GM23338 (cell line): ENCODE results near the gene PACSIN1. TPM values are rescaled to one million over a fixed set of nuclear protein-coding genes. Genes with fewer than 3 reads are reported as not detected.

Experiments used
- ATAC-seq: fragments of 200-7000 bp; cut with Tn5 transposase; 3 replicates; pipeline ENCODE4 v1.9.1; 2020
- DNase-seq: peaks from one replicate; pipeline ENCODE4 v3.0.0-alpha.2; 2015; ENCODE audit warnings: low spot score
- H2AFZ ChIP-seq: fragments of 200-600 bp; sonication (generic); 2 replicates; pipeline ENCODE4 v1.8.0; 2016; ENCODE audit warnings: antibody characterized with exemption, mild to moderate bottlenecking, moderate library complexity
- H3F3A ChIP-seq: fragments of 200-600 bp; sonication (generic); replicated peaks from 2 replicates; pipeline ENCODE4 v1.8.0; 2017; ENCODE audit warnings: antibody characterized with exemption, mixed run types, low read depth
- H3K27ac ChIP-seq: fragments of 200-600 bp; sonication (generic); 2 replicates; pipeline ENCODE4 v1.6.1; 2016; ENCODE audit warnings: low read depth
- H3K27me3 ChIP-seq: fragments of 200-600 bp; sonication (generic); 2 replicates; pipeline ENCODE4 v1.8.0; 2016; ENCODE audit warnings: mild to moderate bottlenecking, mixed run types, moderate library complexity; ENCODE audit not compliant: insufficient read depth
- H3K36me3 ChIP-seq: fragments of 200-600 bp; sonication (generic); 2 replicates; pipeline ENCODE4 v1.8.0; 2016; ENCODE audit warnings: mild to moderate bottlenecking; ENCODE audit not compliant: insufficient read depth
- H3K4me1 ChIP-seq: fragments of 200-600 bp; sonication (generic); 2 replicates; pipeline ENCODE4 v1.8.0; 2016; ENCODE audit warnings: mild to moderate bottlenecking, moderate library complexity; ENCODE audit not compliant: insufficient read depth
- H3K4me2 ChIP-seq: fragments of 200-600 bp; sonication (generic); 2 replicates; pipeline ENCODE4 v1.7.1; 2017; ENCODE audit warnings: mixed run types
- H3K4me3 ChIP-seq: fragments of 200-600 bp; sonication (generic); 2 replicates; pipeline ENCODE4 v1.6.1; 2016; ENCODE audit warnings: mixed run types
- H3K79me2 ChIP-seq: fragments of 200-600 bp; sonication (generic); replicated peaks from 2 replicates; pipeline ENCODE4 v1.8.0; 2017; ENCODE audit warnings: mild to moderate bottlenecking; ENCODE audit not compliant: insufficient read depth
- H3K9me2 ChIP-seq: fragments of 200-600 bp; sonication (generic); 2 replicates; pipeline ENCODE4 v1.8.0; 2017; ENCODE audit not compliant: insufficient read depth
- H4K20me1 ChIP-seq: fragments of 200-600 bp; sonication (generic); replicated peaks from 2 replicates; pipeline ENCODE4 v1.8.0; 2017; ENCODE audit warnings: mild to moderate bottlenecking; ENCODE audit not compliant: insufficient read depth
- H3K27ac Mint-ChIP-seq: 2 replicates; pipeline ENCODE4 v1.8.0; 2020; ENCODE audit warnings: inconsistent platforms, mild to moderate bottlenecking, moderate library complexity, mixed read lengths
- H3K27me3 Mint-ChIP-seq: 3 replicates; pipeline ENCODE4 v1.8.0; 2022; ENCODE audit warnings: low read depth, mild to moderate bottlenecking, moderate library complexity, mixed read lengths, inconsistent platforms; ENCODE audit not compliant: insufficient read depth, poor library complexity
- H3K36me3 Mint-ChIP-seq: 3 replicates; pipeline ENCODE4 v1.8.0; 2021; ENCODE audit warnings: low read depth, mild to moderate bottlenecking, inconsistent platforms, moderate library complexity, mixed read lengths
- H3K4me1 Mint-ChIP-seq: 3 replicates; pipeline ENCODE4 v1.8.0; 2020; ENCODE audit warnings: mild to moderate bottlenecking, inconsistent platforms, mixed read lengths
- H3K4me3 Mint-ChIP-seq: 3 replicates; pipeline ENCODE4 v1.8.0; 2021; ENCODE audit warnings: moderate library complexity, mild to moderate bottlenecking, inconsistent platforms, mixed read lengths
- H3K9me3 Mint-ChIP-seq: 3 replicates; pipeline ENCODE4 v1.8.0; 2020; ENCODE audit warnings: moderate library complexity, mild to moderate bottlenecking, inconsistent platforms, mixed read lengths
- CREB1 ChIP-seq: fragments of 250-450 bp; sonication (Bioruptor Pico); IDR thresholded peaks from 2 replicates; pipeline ENCODE4 v1.5.0; 2020; ENCODE audit warnings: low read depth, mild to moderate bottlenecking, moderate library complexity
- CTCF ChIP-seq, 2 experiments: fragments of 200-600 bp in 1 of 2; sonication (generic) in 1 of 2; conservative IDR thresholded peaks; 2 replicates each; pipeline versions ENCODE4 v1.5.1 to v1.6.1; 2016 to 2017; ENCODE audit warnings: antibody characterized with exemption in 2 of 2, low read depth in 2 of 2, mild to moderate bottlenecking in 2 of 2, moderate library complexity in 1 of 2
- ETS1 ChIP-seq: IDR thresholded peaks from 2 replicates; pipeline ENCODE4 v1.6.1; 2016; ENCODE audit warnings: antibody characterized with exemption
- EZH2 ChIP-seq: fragments of 200-600 bp; sonication (generic); IDR thresholded peaks from one replicate; pipeline ENCODE4 v1.8.0; 2017; ENCODE audit warnings: antibody characterized with exemption, mild to moderate bottlenecking, low read depth; ENCODE audit not compliant: unreplicated experiment
- EZH2phosphoT487 ChIP-seq: fragments of 200-600 bp; sonication (generic); IDR thresholded peaks from one replicate; pipeline ENCODE4 v1.8.1; 2018; ENCODE audit warnings: antibody characterized with exemption; ENCODE audit not compliant: unreplicated experiment
- JUNB ChIP-seq: IDR thresholded peaks from one replicate; pipeline ENCODE4 v1.6.1; 2016; ENCODE audit warnings: antibody characterized with exemption; ENCODE audit not compliant: unreplicated experiment
- NANOG ChIP-seq: IDR thresholded peaks from 2 replicates; pipeline ENCODE4 v1.6.1; 2016; ENCODE audit warnings: antibody characterized with exemption, borderline replicate concordance
- POLR2AphosphoS5 ChIP-seq: IDR thresholded peaks from 2 replicates; pipeline ENCODE4 v1.6.1; 2016; ENCODE audit warnings: antibody characterized with exemption, low read depth
- STAT1 ChIP-seq: IDR thresholded peaks from one replicate; pipeline ENCODE4 v1.6.1; 2016; ENCODE audit warnings: antibody characterized with exemption; ENCODE audit not compliant: unreplicated experiment
- ZNF114 ChIP-seq: fragments of 250-450 bp; sonication (Bioruptor Pico); IDR thresholded peaks from 2 replicates; pipeline ENCODE4 v1.5.0; 2020; ENCODE audit warnings: mild to moderate bottlenecking, moderate library complexity
- ZNF331 ChIP-seq: fragments of 250-450 bp; sonication (Bioruptor Pico); IDR thresholded peaks from 2 replicates; pipeline ENCODE4 v1.5.0; 2020; ENCODE audit warnings: low read depth, mild to moderate bottlenecking, moderate library complexity
- polyA plus RNA-seq: library from polyadenylated mRNA; unstranded; fragments of >200 nt; fragmentation: Nextera tagmentation; extraction: Ambion mirVana; gene quantifications from 2 replicates; pipeline ENCODE4 v1.2.1, GENCODE V29; 2016
- total RNA-seq: library from RNA; depleted of rRNA; stranded (reverse); fragments of >200 nt; shearing (Covaris generic); gene quantifications from 2 replicates; pipeline ENCODE4 v1.2.3, GENCODE V29; 2014
- TF ChIP-seq, protein P1 (sequence below): fragments of 250-450 bp; sonication (Bioruptor Pico); IDR thresholded peaks from 2 replicates; pipeline ENCODE4 v1.5.0; 2020; ENCODE audit warnings: mild to moderate bottlenecking, moderate library complexity
- TF ChIP-seq, protein P2 (sequence below): IDR thresholded peaks from one replicate; pipeline ENCODE4 v1.6.1; 2018; ENCODE audit warnings: antibody characterized with exemption; ENCODE audit not compliant: unreplicated experiment

Gene PACSIN1
- total and polyA plus RNA-seq, 2 experiments from 2014 or later, result 5.2 to 8.7 TPM

DNA sequence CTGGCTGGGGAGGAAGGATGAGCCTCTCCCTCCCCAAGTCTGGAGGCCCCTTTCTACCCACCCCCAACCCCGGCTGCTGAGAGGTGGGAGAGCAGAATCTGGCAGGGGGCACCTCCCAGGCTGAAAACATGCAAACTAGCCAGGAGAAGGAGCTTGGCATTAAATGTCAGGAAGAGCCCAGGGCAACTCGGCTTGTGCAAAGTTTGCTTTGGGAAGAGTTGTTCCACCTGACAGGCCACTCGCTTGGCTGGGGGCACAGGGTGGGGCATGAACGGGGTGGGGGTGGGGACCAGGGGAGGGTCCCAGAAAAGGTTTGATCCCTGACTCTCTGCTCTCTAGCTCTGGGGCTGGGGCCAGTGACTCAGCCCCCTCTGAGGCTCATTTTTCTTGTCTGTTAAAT is 87.3 kb downstream of the PACSIN1 start:
- Mint-ChIP-seq H3K27me3 (peaks cover 7% of the 10 kb centered on the region), H3K9me3 (peaks cover 2% of the 10 kb centered on the region; the same call in 2 of the 3 replicates), H3K36me3 (no peaks in the 10 kb centered on the region), H3K4me1 (peaks cover 12% of the 10 kb centered on the region; the same call in 2 of the 3 replicates), H3K4me3 (no peak overlapping the region; the same call in 2 of the 3 replicates), H3K27ac (no peak overlapping the region; the same call in 1 of the 2 replicates)
- ATAC-seq (no peak), DNase-seq (no peak)
- Histone ChIP-seq H4K20me1 (no peaks in the 10 kb centered on the region), H3K27ac (no peak overlapping the region), H3K4me1 (no peaks in the 10 kb centered on the region), H3K36me3 (no peaks in the 10 kb centered on the region), H2AFZ (no peak overlapping the region), H3K79me2 (no peaks in the 10 kb centered on the region), H3K4me2 (no peak overlapping the region), H3K27me3 (no peaks in the 10 kb centered on the region), H3F3A (no peaks in the 10 kb centered on the region), H3K4me3 (no peak overlapping the region), H3K9me2 (no peaks in the 10 kb centered on the region)
- TF ChIP-seq EZH2phosphoT487, result no peak
- no peak for TF ChIP-seq POLR2AphosphoS5
- no peak for TF ChIP-seq STAT1
- TF ChIP-seq CREB1 (CRISPR knock-in tag), result no peak
- TF ChIP-seq EZH2, result no peak
- no peak for TF ChIP-seq NANOG
- TF ChIP-seq, protein P1, sequence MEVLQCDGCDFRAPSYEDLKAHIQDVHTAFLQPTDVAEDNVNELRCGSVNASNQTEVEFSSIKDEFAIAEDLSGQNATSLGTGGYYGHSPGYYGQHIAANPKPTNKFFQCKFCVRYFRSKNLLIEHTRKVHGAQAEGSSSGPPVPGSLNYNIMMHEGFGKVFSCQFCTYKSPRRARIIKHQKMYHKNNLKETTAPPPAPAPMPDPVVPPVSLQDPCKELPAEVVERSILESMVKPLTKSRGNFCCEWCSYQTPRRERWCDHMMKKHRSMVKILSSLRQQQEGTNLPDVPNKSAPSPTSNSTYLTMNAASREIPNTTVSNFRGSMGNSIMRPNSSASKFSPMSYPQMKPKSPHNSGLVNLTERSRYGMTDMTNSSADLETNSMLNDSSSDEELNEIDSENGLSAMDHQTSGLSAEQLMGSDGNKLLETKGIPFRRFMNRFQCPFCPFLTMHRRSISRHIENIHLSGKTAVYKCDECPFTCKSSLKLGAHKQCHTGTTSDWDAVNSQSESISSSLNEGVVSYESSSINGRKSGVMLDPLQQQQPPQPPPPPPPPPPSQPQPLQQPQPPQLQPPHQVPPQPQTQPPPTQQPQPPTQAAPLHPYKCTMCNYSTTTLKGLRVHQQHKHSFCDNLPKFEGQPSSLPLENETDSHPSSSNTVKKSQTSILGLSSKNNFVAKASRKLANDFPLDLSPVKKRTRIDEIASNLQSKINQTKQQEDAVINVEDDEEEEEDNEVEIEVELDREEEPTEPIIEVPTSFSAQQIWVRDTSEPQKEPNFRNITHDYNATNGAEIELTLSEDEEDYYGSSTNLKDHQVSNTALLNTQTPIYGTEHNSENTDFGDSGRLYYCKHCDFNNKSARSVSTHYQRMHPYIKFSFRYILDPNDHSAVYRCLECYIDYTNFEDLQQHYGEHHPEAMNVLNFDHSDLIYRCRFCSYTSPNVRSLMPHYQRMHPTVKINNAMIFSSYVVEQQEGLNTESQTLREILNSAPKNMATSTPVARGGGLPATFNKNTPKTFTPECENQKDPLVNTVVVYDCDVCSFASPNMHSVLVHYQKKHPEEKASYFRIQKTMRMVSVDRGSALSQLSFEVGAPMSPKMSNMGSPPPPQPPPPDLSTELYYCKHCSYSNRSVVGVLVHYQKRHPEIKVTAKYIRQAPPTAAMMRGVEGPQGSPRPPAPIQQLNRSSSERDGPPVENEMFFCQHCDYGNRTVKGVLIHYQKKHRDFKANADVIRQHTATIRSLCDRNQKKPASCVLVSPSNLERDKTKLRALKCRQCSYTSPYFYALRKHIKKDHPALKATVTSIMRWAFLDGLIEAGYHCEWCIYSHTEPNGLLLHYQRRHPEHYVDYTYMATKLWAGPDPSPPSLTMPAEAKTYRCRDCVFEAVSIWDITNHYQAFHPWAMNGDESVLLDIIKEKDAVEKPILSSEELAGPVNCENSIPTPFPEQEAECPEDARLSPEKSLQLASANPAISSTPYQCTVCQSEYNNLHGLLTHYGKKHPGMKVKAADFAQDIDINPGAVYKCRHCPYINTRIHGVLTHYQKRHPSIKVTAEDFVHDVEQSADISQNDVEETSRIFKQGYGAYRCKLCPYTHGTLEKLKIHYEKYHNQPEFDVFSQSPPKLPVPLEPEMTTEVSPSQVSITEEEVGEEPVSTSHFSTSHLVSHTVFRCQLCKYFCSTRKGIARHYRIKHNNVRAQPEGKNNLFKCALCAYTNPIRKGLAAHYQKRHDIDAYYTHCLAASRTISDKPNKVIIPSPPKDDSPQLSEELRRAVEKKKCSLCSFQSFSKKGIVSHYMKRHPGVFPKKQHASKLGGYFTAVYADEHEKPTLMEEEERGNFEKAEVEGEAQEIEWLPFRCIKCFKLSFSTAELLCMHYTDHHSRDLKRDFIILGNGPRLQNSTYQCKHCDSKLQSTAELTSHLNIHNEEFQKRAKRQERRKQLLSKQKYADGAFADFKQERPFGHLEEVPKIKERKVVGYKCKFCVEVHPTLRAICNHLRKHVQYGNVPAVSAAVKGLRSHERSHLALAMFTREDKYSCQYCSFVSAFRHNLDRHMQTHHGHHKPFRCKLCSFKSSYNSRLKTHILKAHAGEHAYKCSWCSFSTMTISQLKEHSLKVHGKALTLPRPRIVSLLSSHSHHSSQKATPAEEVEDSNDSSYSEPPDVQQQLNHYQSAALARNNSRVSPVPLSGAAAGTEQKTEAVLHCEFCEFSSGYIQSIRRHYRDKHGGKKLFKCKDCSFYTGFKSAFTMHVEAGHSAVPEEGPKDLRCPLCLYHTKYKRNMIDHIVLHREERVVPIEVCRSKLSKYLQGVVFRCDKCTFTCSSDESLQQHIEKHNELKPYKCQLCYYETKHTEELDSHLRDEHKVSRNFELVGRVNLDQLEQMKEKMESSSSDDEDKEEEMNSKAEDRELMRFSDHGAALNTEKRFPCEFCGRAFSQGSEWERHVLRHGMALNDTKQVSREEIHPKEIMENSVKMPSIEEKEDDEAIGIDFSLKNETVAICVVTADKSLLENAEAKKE (CRISPR knock-in tag), result no peak
- no peak for TF ChIP-seq JUNB
- no peak for TF ChIP-seq ZNF114 (CRISPR knock-in tag)
- no peak for TF ChIP-seq ETS1
- no peak for TF ChIP-seq CTCF (conservative IDR thresholded peaks at IDR 0.05; ENCODE audit: low read depth in 2 of 2)
- TF ChIP-seq ZNF331 (CRISPR knock-in tag), result no peak
- TF ChIP-seq, protein P2, sequence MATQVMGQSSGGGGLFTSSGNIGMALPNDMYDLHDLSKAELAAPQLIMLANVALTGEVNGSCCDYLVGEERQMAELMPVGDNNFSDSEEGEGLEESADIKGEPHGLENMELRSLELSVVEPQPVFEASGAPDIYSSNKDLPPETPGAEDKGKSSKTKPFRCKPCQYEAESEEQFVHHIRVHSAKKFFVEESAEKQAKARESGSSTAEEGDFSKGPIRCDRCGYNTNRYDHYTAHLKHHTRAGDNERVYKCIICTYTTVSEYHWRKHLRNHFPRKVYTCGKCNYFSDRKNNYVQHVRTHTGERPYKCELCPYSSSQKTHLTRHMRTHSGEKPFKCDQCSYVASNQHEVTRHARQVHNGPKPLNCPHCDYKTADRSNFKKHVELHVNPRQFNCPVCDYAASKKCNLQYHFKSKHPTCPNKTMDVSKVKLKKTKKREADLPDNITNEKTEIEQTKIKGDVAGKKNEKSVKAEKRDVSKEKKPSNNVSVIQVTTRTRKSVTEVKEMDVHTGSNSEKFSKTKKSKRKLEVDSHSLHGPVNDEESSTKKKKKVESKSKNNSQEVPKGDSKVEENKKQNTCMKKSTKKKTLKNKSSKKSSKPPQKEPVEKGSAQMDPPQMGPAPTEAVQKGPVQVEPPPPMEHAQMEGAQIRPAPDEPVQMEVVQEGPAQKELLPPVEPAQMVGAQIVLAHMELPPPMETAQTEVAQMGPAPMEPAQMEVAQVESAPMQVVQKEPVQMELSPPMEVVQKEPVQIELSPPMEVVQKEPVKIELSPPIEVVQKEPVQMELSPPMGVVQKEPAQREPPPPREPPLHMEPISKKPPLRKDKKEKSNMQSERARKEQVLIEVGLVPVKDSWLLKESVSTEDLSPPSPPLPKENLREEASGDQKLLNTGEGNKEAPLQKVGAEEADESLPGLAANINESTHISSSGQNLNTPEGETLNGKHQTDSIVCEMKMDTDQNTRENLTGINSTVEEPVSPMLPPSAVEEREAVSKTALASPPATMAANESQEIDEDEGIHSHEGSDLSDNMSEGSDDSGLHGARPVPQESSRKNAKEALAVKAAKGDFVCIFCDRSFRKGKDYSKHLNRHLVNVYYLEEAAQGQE, result no peak
